Naive thymus-derived CD4-positive, alpha-beta T cell (primary cell): Measurements from ENCODE around the gene CD55. TPM values are rescaled to one million over a fixed set of nuclear protein-coding genes. Genes with fewer than 3 reads are reported as not detected.

ENCODE experiments used
- ATAC-seq: fragments of 150-1000 bp; cut with Tn5 transposase; 2 replicates; pipeline ENCODE4 v1.10.0; 2021; ENCODE audit warnings: mild to moderate bottlenecking, moderate library complexity
- CTCF ChIA-PET: fragments of 350-600 bp; sonication (Branson Sonifier 250); formaldehyde crosslinking; loops from one replicate; lab custom pipeline; 2021; ENCODE audit warnings: antibody characterized with exemption; lab: Charles Lee
- POLR2A ChIA-PET: fragments of 350-600 bp; sonication (Branson Sonifier 250); formaldehyde crosslinking; loops from one replicate; lab custom pipeline; 2021; ENCODE audit warnings: antibody characterized with exemption, inconsistent platforms; lab: Charles Lee
- DNase-seq, 9 donors: peaks; one replicate each; pipeline versions ENCODE4 v3.0.0 to v3.0.0-alpha.2; 2020 to 2022; ENCODE audit warnings: mixed read lengths in 1 of 9
- H3K27ac ChIP-seq: one replicate; pipeline ENCODE4 v1.7.0; 2013; ENCODE audit warnings: mild to moderate bottlenecking, low read depth, low read length, moderate library complexity
- H3K27me3 ChIP-seq, 2 donors: one replicate each; pipeline ENCODE4 v1.7.0; 2013; ENCODE audit warnings: low read length in 2 of 2, mild to moderate bottlenecking in 2 of 2, moderate library complexity in 2 of 2; ENCODE audit not compliant: control insufficient read depth in 2 of 2, insufficient read depth in 2 of 2
- H3K36me3 ChIP-seq, 3 experiments: 1 replicate in 2 of 3; 2 replicates in 1 of 3; pipeline ENCODE4 v1.7.0; 2013; ENCODE audit warnings: low read length in 3 of 3, mild to moderate bottlenecking in 3 of 3, moderate library complexity in 1 of 3; ENCODE audit not compliant: insufficient read depth in 3 of 3, control insufficient read depth in 2 of 3
- H3K4me1 ChIP-seq, 2 donors: one replicate each; pipeline ENCODE4 v1.7.0; 2013; ENCODE audit warnings: low read length in 2 of 2, mild to moderate bottlenecking in 2 of 2, moderate library complexity in 1 of 2; ENCODE audit not compliant: control insufficient read depth in 2 of 2, insufficient read depth in 2 of 2
- H3K4me3 ChIP-seq: 2 replicates; pipeline ENCODE4 v1.7.0; 2013; ENCODE audit warnings: mild to moderate bottlenecking, low read length
- H3K9me3 ChIP-seq, 3 experiments: 1 replicate in 2 of 3; 2 replicates in 1 of 3; pipeline ENCODE4 v1.7.0; 2013; ENCODE audit warnings: low read length in 3 of 3; ENCODE audit not compliant: control insufficient read depth in 2 of 3
- H3K27ac Mint-ChIP-seq, 9 donors: one replicate each; pipeline ENCODE4 v1.8.0; 2020 to 2022; ENCODE audit warnings: mixed read lengths in 9 of 9, mild to moderate bottlenecking in 8 of 9, moderate library complexity in 5 of 9, inconsistent platforms in 2 of 9
- H3K27me3 Mint-ChIP-seq, 5 donors: one replicate each; pipeline ENCODE4 v1.8.0; 2021 to 2022; ENCODE audit warnings: mixed read lengths in 5 of 5, mild to moderate bottlenecking in 1 of 5
- H3K36me3 Mint-ChIP-seq, 5 donors: one replicate each; pipeline ENCODE4 v1.8.0; 2020 to 2022; ENCODE audit warnings: mixed read lengths in 5 of 5, mild to moderate bottlenecking in 3 of 5, inconsistent platforms in 1 of 5
- H3K4me1 Mint-ChIP-seq, 7 donors: one replicate each; pipeline ENCODE4 v1.8.0; 2020 to 2022; ENCODE audit warnings: mixed read lengths in 7 of 7, mild to moderate bottlenecking in 3 of 7, inconsistent platforms in 1 of 7
- H3K4me3 Mint-ChIP-seq, 10 donors: one replicate each; pipeline ENCODE4 v1.8.0; 2020 to 2022; ENCODE audit warnings: mild to moderate bottlenecking in 10 of 10, mixed read lengths in 10 of 10, moderate library complexity in 6 of 10, inconsistent platforms in 2 of 10
- H3K9me3 Mint-ChIP-seq, 11 donors: one replicate each; pipeline ENCODE4 v1.8.0; 2020 to 2022; ENCODE audit warnings: mixed read lengths in 11 of 11, mild to moderate bottlenecking in 4 of 11, inconsistent platforms in 1 of 11, moderate library complexity in 1 of 11
- intact Hi-C, 2 donors: fragments of 100-400 bp; cut with micrococcal nuclease; formaldehyde crosslinking; loops; one replicate each; pipeline ENCODE4 v1.15.1; 2023
- polyA plus RNA-seq, 2 donors: library from polyadenylated mRNA; unstranded; fragments of 300-500 nt; fragmentation: Illumina TruSeq; gene quantifications; one replicate each; pipeline ENCODE4 v1.2.3, GENCODE V29; 2021
- total RNA-seq, 6 experiments: library from RNA in 5 of 6; stranded (reverse) in 5 of 6; gene quantifications; 1 replicate in 5 of 6; 2 replicates in 1 of 6; pipeline ENCODE4 v1.2.3 and lab custom pipeline; 2021 to 2026

CD55 gene
- total and polyA plus RNA-seq, 7 experiments from 2014 or later, result 115 to 264 (median 134) TPM

GRCh38 chr1:207286786-207287468 is 34.6 kb upstream of the CD55 start:
- ATAC-seq, result no peak
- peaks cover 0 to 23% of the 10 kb centered on the region in 2 donors for H3K4me1 ChIP-seq
- Mint-ChIP-seq H3K9me3 (peaks cover 2 to 15% (median 8%) of the 10 kb centered on the region in 11 donors), H3K36me3 (peaks cover 0 to 18% (median 8%) of the 10 kb centered on the region in 5 donors), H3K27ac (peak overlapping the region in 2 of 9 donors; percentile 13 to 29), H3K4me1 (peaks cover 15 to 48% (median 40%) of the 10 kb centered on the region in 7 donors), H3K27me3 (peaks cover 0 to 10% (median 0%) of the 10 kb centered on the region in 5 donors), H3K4me3 (peak overlapping the region in 1 of 10 donors; percentile 3)
- no peak overlapping the region for H3K27ac ChIP-seq
- H3K4me3 ChIP-seq, result no peak overlapping the region
- no peak for DNase-seq
- CTCF ChIA-PET, result no interaction called here
- intact Hi-C loops, result no loop called here
- POLR2A ChIA-PET, result interaction anchor here (0.7 to 8.4 kb wide), 5 partner anchors 11 to 36 kb away, joined by 3 to 56 read pairs (median 7); partner anchors contain the start of gene CD55
- H3K27me3 ChIP-seq, result no peaks in the 10 kb centered on the region
- H3K9me3 ChIP-seq, result no peaks in the 10 kb centered on the region
- no peaks in the 10 kb centered on the region for H3K36me3 ChIP-seq

GRCh38 chr1:207288315-207288714 is 33.2 kb upstream of the CD55 start:
- ATAC-seq, result no peak
- H3K27me3 ChIP-seq, result no peaks in the 10 kb centered on the region
- no peak for DNase-seq
- CTCF ChIA-PET, result interaction anchor here (0.6 kb wide), 1 partner anchor 105 kb away, joined by 3 read pairs; no protein-coding TSS in a partner anchor
- POLR2A ChIA-PET, result interaction anchor here (2.7 to 8.4 kb wide), 2 partner anchors 9 to 34 kb away, joined by 10 to 56 read pairs; partner anchors contain the start of gene CD55
- H3K9me3 Mint-ChIP-seq, result peaks cover 2 to 24% (median 13%) of the 10 kb centered on the region in 11 donors
- H3K27ac ChIP-seq, result no peak overlapping the region
- H3K36me3 ChIP-seq, result no peaks in the 10 kb centered on the region
- H3K4me3 ChIP-seq, result no peak overlapping the region
- peaks cover 4 to 35% (median 26%) of the 10 kb centered on the region in 7 donors for H3K4me1 Mint-ChIP-seq
- intact Hi-C loops, result no loop called here
- peaks cover 0 to 24% (median 11%) of the 10 kb centered on the region in 5 donors for H3K36me3 Mint-ChIP-seq
- H3K27ac Mint-ChIP-seq, result peak overlapping the region in 2 of 9 donors; percentile 17 to 70
- peaks cover 0 to 10% of the 10 kb centered on the region in 2 donors for H3K4me1 ChIP-seq
- no peaks in the 10 kb centered on the region for H3K9me3 ChIP-seq
- no peak overlapping the region for H3K4me3 Mint-ChIP-seq
- H3K27me3 Mint-ChIP-seq, result peaks cover 0 to 10% (median 0%) of the 10 kb centered on the region in 5 donors

DNA sequence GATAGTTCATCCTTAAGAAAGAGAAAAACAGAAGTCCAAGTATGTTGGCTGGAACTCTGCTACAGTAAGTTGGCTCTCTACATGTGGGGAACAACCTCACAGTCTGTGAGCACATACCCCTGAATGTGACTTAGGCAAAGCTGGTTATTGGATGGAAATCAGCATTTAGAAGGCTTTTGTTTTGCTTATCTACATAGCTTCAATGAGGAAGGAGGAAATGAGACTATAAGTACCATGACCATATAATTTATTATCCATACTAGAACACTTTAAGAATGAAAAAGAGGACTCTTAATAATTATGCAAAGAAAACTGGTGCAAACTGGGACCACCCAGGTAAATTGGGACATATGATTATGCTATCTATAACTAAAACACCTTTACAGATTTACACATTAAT is 31.7 kb upstream of the CD55 start:
- peaks cover 2 to 28% (median 13%) of the 10 kb centered on the region in 11 donors for H3K9me3 Mint-ChIP-seq
- H3K27me3 ChIP-seq, result no peaks in the 10 kb centered on the region
- peak overlapping the region in 2 of 9 donors; percentile 3 to 21 for H3K27ac Mint-ChIP-seq
- H3K4me3 ChIP-seq, result no peak overlapping the region
- ATAC-seq (no peak), DNase-seq (no peak)
- ChIA-PET CTCF (no interaction called here), POLR2A (interaction anchor here (0.6 to 8.4 kb wide), 3 partner anchors 8 to 34 kb away, joined by 3 to 56 read pairs (median 8); partner anchors contain the start of gene CD55)
- no peak overlapping the region for H3K4me3 Mint-ChIP-seq
- H3K36me3 Mint-ChIP-seq, result peaks cover 5 to 25% (median 11%) of the 10 kb centered on the region in 5 donors
- intact Hi-C loops, result no loop called here
- no peaks in the 10 kb centered on the region for H3K36me3 ChIP-seq
- H3K4me1 ChIP-seq, result peaks cover 0 to 3% of the 10 kb centered on the region in 2 donors
- H3K27me3 Mint-ChIP-seq, result peaks cover 0 to 10% (median 0%) of the 10 kb centered on the region in 5 donors
- H3K4me1 Mint-ChIP-seq, result peaks cover 2 to 23% (median 15%) of the 10 kb centered on the region in 7 donors
- H3K9me3 ChIP-seq, result no peaks in the 10 kb centered on the region
- H3K27ac ChIP-seq, result no peak overlapping the region

GRCh38 chr1:207291723-207292122 is 29.8 kb upstream of the CD55 start:
- no peak for ATAC-seq
- no peaks in the 10 kb centered on the region for H3K27me3 ChIP-seq
- H3K4me3 Mint-ChIP-seq, result no peak overlapping the region
- no peak overlapping the region for H3K4me3 ChIP-seq
- H3K4me1 Mint-ChIP-seq, result peaks cover 0 to 5% (median 2%) of the 10 kb centered on the region in 7 donors
- intact Hi-C loops, result no loop called here
- CTCF ChIA-PET, result interaction anchor here (0.8 kb wide), 1 partner anchor 113 kb away, joined by 7 read pairs; no protein-coding TSS in a partner anchor
- no peaks in the 10 kb centered on the region for H3K4me1 ChIP-seq
- peaks cover 0 to 10% (median 0%) of the 10 kb centered on the region in 5 donors for H3K27me3 Mint-ChIP-seq
- no peaks in the 10 kb centered on the region for H3K9me3 ChIP-seq
- POLR2A ChIA-PET, result interaction anchor here (1.0 kb wide), 1 partner anchor 12 kb away, joined by 3 read pairs; no protein-coding TSS in a partner anchor
- peaks cover 5 to 20% (median 11%) of the 10 kb centered on the region in 5 donors for H3K36me3 Mint-ChIP-seq
- H3K27ac ChIP-seq, result no peak overlapping the region
- H3K9me3 Mint-ChIP-seq, result peaks cover 2 to 28% (median 13%) of the 10 kb centered on the region in 11 donors
- H3K27ac Mint-ChIP-seq, result peak overlapping the region in 1 of 9 donors; percentile 28
- no peaks in the 10 kb centered on the region for H3K36me3 ChIP-seq
- no peak for DNase-seq

DNA sequence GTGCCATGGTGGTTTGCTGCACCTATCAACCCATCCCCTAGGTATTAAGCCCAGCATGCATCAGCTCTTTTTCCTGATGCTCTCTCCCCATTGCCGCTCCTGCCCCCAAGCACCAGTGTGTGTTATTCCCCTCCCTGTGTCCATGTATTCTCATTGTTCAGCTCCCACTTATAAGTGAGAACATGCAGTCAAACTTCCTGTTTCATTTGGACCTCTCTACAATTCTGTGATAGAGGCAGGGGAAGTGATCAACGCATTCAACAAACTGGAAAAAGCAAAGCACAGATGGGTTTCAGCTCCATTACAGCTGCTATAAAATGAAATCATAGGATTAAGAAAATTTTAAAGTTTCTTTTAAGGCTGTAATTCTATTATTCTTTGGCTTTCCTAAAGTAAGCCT is 23.3 kb upstream of the CD55 start:
- no peak for DNase-seq
- Histone ChIP-seq H3K36me3 (no peaks in the 10 kb centered on the region), H3K4me3 (no peak overlapping the region), H3K4me1 (no peaks in the 10 kb centered on the region), H3K9me3 (no peaks in the 10 kb centered on the region), H3K27ac (no peak overlapping the region), H3K27me3 (no peaks in the 10 kb centered on the region)
- peaks cover 0 to 11% (median 4%) of the 10 kb centered on the region in 5 donors for H3K36me3 Mint-ChIP-seq
- H3K27me3 Mint-ChIP-seq, result no peaks in the 10 kb centered on the region
- H3K27ac Mint-ChIP-seq, result peak overlapping the region in 4 of 9 donors; percentile 9 to 37 (median 20)
- intact Hi-C loops, result no loop called here
- POLR2A ChIA-PET, result interaction anchor here (0.6 to 7.2 kb wide), 5 partner anchors 9 to 190 kb away, joined by 3 to 56 read pairs (median 3); no protein-coding TSS in a partner anchor
- H3K9me3 Mint-ChIP-seq, result peaks cover 5 to 16% (median 9%) of the 10 kb centered on the region in 11 donors
- peak overlapping the region in 2 of 10 donors; percentile 10 to 12 for H3K4me3 Mint-ChIP-seq
- H3K4me1 Mint-ChIP-seq, result peaks cover 12 to 26% (median 19%) of the 10 kb centered on the region in 7 donors
- ATAC-seq, result no peak
- CTCF ChIA-PET, result interaction anchor here (0.6 kb wide), 1 partner anchor 62 kb away, joined by 6 read pairs; no protein-coding TSS in a partner anchor

DNA sequence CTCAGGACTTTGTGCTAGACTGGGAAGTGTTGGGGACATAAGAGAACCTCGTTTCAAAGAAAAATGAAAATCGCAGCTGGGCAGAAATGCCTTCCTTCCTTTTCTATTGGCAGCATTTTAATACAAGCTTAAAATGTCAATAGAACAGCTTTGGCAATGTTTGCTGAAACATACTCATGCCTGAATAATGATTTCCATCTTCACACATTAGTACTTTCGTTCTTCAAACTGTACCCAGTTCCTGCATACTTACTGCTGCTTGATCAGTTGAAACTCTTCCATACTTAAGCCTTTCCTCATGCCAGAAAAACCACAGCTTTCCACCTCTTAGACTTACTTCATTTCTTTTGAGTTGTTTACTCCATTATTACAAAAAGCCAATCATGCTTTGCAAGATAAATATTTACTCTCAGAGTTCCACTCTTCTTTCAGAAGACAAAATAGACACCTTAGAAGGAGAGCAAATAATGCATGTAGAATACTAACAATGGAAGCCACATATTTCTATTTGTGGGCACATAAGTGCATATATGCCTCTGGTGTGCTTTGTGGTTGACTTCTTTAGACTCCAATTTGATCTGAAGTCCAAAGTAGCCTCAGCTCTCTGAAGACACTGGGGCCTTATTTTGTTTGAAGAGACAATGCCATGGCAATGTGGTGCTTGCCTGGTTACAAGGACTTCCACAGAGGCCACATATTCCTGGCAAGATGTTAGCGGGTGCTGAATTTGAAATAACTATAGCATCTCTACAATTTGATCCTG is 22.7 kb upstream of the CD55 start:
- ChIA-PET CTCF (interaction anchor here (0.6 kb wide), 1 partner anchor 63 kb away, joined by 6 read pairs; no protein-coding TSS in a partner anchor), POLR2A (interaction anchor here (0.6 to 7.2 kb wide), 5 partner anchors 9 to 190 kb away, joined by 3 to 56 read pairs (median 3); no protein-coding TSS in a partner anchor)
- Mint-ChIP-seq H3K4me1 (peaks cover 12 to 26% (median 20%) of the 10 kb centered on the region in 7 donors), H3K4me3 (peak overlapping the region in 1 of 10 donors; percentile 12), H3K27me3 (no peaks in the 10 kb centered on the region), H3K9me3 (peaks cover 6 to 14% (median 10%) of the 10 kb centered on the region in 11 donors), H3K27ac (peak overlapping the region in 3 of 9 donors; percentile 18 to 44 (median 26)), H3K36me3 (peaks cover 0 to 11% (median 5%) of the 10 kb centered on the region in 5 donors)
- H3K27ac ChIP-seq, result no peak overlapping the region
- no peaks in the 10 kb centered on the region for H3K4me1 ChIP-seq
- no peaks in the 10 kb centered on the region for H3K27me3 ChIP-seq
- H3K9me3 ChIP-seq, result no peaks in the 10 kb centered on the region
- no peak for ATAC-seq
- H3K4me3 ChIP-seq, result no peak overlapping the region
- intact Hi-C loops, result no loop called here
- DNase-seq, result no peak
- no peaks in the 10 kb centered on the region for H3K36me3 ChIP-seq
